IMR-90 (cell line): Measurements from ENCODE around the gene LMBR1L.

ENCODE experiments used
- BHLHE40 ChIP-seq: fragments of 150-350 bp; IDR thresholded peaks from 2 replicates; pipeline ENCODE4 v1.6.1; 2016; ENCODE audit warnings: mild to moderate bottlenecking, low read depth, low read length
- CEBPB ChIP-seq: IDR thresholded peaks from 2 replicates; pipeline ENCODE4 v1.6.1; 2012; ENCODE audit warnings: low read depth, low read length, improper control_type of control experiment
- CHD1 ChIP-seq: IDR thresholded peaks from 2 replicates; pipeline ENCODE4 v1.6.1; 2012; ENCODE audit warnings: low read depth, low read length, improper control_type of control experiment
- CTCF ChIP-seq: conservative IDR thresholded peaks from 2 replicates; pipeline ENCODE4 v1.5.1; 2012; ENCODE audit warnings: mild to moderate bottlenecking, low read depth, low read length, improper control_type of control experiment
- ELK1 ChIP-seq: fragments of 150-350 bp; IDR thresholded peaks from 2 replicates; pipeline ENCODE4 v1.6.1; 2016; ENCODE audit warnings: low read depth, mild to moderate bottlenecking, low read length, moderate library complexity, borderline replicate concordance
- MAZ ChIP-seq: IDR thresholded peaks from 2 replicates; pipeline ENCODE4 v1.6.1; 2012; ENCODE audit warnings: low read depth, mild to moderate bottlenecking, low read length, improper control_type of control experiment, moderate library complexity, borderline replicate concordance
- NFE2L2 ChIP-seq: fragments of 150-350 bp; IDR thresholded peaks from 2 replicates; pipeline ENCODE4 v1.6.1; 2016; ENCODE audit warnings: low read depth, mild to moderate bottlenecking, low read length
- POLR2A ChIP-seq: IDR thresholded peaks from 2 replicates; pipeline ENCODE4 v1.6.1; 2012; ENCODE audit warnings: mild to moderate bottlenecking, low read depth, low read length
- RAD21 ChIP-seq: IDR thresholded peaks from 2 replicates; pipeline ENCODE4 v1.6.1; 2012; ENCODE audit warnings: low read length, improper control_type of control experiment
- RCOR1 ChIP-seq: IDR thresholded peaks from 2 replicates; pipeline ENCODE4 v1.6.1; 2012; ENCODE audit warnings: mild to moderate bottlenecking, low read length, improper control_type of control experiment; ENCODE audit not compliant: insufficient replicate concordance
- RFX5 ChIP-seq: IDR thresholded peaks from 2 replicates; pipeline ENCODE4 v1.8.0; 2012; ENCODE audit warnings: low read depth, mild to moderate bottlenecking, low read length, moderate library complexity
- SMC3 ChIP-seq: fragments of 150-350 bp; IDR thresholded peaks from 2 replicates; pipeline ENCODE4 v1.6.1; 2016; ENCODE audit warnings: low read depth, mild to moderate bottlenecking, antibody characterized with exemption, low read length, moderate library complexity

GRCh38 chr12:49086116-49086515 is 24.5 kb downstream of the LMBR1L start:
- no peak for TF ChIP-seq CTCF
- no peak for TF ChIP-seq POLR2A
- no peak for TF ChIP-seq RAD21
- TF ChIP-seq ELK1: no peak
- no peak for TF ChIP-seq SMC3
- no peak for TF ChIP-seq RCOR1
- TF ChIP-seq RFX5: no peak
- TF ChIP-seq BHLHE40: no peak
- no peak for TF ChIP-seq CHD1
- no peak for TF ChIP-seq MAZ
- no peak for TF ChIP-seq CEBPB
- no peak for TF ChIP-seq NFE2L2
